HL-60 (cell line): Measurements from ENCODE around the gene TRMT61A.

Experiments used
- DNase-seq, 2 experiments: peaks; one replicate each; pipeline ENCODE4 v3.0.0-alpha.2; 2010 to 2020; ENCODE audit warnings: low read depth in 1 of 2, low spot score in 1 of 2
- H3K27ac ChIP-seq: fragments of 250-450 bp; sonication (Bioruptor Pico); replicated peaks from 2 replicates; pipeline ENCODE4 v1.5.1; 2020; ENCODE audit warnings: mild to moderate bottlenecking, moderate library complexity
- H3K27me3 ChIP-seq: fragments of 250-450 bp; sonication (Bioruptor Pico); 2 replicates; pipeline ENCODE4 v1.5.1; 2021; ENCODE audit warnings: mild to moderate bottlenecking, moderate library complexity; ENCODE audit not compliant: insufficient read depth, poor library complexity, severe bottlenecking
- H3K4me3 ChIP-seq: replicated peaks from 2 replicates; pipeline ENCODE4 v1.5.1; 2011; ENCODE audit warnings: mild to moderate bottlenecking, control low read depth, low read length; ENCODE audit not compliant: insufficient read depth
- GABPA ChIP-seq: IDR thresholded peaks from 2 replicates; pipeline ENCODE4 v1.6.1; 2012; ENCODE audit warnings: low read depth
- POLR2AphosphoS5 ChIP-seq: IDR thresholded peaks from 2 replicates; pipeline ENCODE4 v1.6.1; 2012; ENCODE audit warnings: low read depth
- SPI1 ChIP-seq: IDR thresholded peaks from 2 replicates; pipeline ENCODE4 v1.6.1; 2012; ENCODE audit warnings: low read depth, mild to moderate bottlenecking, borderline replicate concordance
- TF ChIP-seq, protein P1 (sequence below): IDR thresholded peaks from one replicate; pipeline ENCODE4 v1.5.1; 2011; ENCODE audit warnings: low read length, control low read depth, inconsistent platforms; ENCODE audit not compliant: insufficient read depth
- TF ChIP-seq, protein P2 (sequence below): IDR thresholded peaks from 2 replicates; pipeline ENCODE4 v1.6.1; 2012; ENCODE audit warnings: low read depth; ENCODE audit not compliant: insufficient replicate concordance

The TRMT61A gene

DNA sequence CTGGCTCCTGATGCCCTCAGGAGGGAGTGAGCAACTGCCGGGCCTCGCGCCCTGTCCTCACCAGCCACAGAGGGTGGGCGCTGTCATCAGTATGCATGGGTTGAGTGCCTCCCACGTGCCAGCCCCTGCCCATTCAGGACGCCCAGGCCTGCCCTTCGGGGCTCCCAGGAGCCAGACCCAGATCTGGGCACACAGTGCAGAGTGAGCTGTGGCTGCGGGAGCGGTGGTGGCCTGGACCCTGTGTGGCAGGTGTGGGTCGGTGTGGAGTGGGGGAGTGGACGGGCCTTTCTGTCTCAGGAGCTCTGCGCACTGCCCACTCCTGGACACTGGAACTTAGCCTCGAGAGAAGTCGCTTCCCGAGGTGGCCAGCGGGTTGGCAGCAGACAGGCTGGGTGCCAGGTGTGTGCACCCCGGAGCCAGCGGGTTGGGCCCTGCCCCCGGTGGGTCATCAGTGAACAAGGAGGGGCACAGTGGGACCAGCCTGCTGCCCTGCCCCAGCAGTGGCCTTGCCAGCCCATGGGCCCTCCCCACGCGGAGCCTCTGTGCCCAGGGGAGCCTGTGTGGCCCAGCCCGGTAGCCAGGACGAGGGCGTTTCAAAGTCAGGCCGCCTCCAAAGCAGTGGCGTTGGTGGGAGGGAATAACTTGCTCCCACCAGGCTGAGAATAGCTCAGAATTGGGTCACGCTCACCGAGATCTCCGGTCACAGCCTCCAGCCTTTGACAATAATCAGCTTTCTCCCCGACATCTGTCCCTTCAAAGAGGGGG, 9.5 kb downstream of the TRMT61A start:
- peaks cover 19% of the 10 kb centered on the region for H3K27me3 ChIP-seq
- H3K4me3 ChIP-seq, result no peak overlapping the region
- DNase-seq, result no peak
- H3K27ac ChIP-seq, result no peak overlapping the region
- TF ChIP-seq POLR2AphosphoS5 (peak; percentile 36; the same call in 1 of the 2 replicates), SPI1 (no peak)

DNA sequence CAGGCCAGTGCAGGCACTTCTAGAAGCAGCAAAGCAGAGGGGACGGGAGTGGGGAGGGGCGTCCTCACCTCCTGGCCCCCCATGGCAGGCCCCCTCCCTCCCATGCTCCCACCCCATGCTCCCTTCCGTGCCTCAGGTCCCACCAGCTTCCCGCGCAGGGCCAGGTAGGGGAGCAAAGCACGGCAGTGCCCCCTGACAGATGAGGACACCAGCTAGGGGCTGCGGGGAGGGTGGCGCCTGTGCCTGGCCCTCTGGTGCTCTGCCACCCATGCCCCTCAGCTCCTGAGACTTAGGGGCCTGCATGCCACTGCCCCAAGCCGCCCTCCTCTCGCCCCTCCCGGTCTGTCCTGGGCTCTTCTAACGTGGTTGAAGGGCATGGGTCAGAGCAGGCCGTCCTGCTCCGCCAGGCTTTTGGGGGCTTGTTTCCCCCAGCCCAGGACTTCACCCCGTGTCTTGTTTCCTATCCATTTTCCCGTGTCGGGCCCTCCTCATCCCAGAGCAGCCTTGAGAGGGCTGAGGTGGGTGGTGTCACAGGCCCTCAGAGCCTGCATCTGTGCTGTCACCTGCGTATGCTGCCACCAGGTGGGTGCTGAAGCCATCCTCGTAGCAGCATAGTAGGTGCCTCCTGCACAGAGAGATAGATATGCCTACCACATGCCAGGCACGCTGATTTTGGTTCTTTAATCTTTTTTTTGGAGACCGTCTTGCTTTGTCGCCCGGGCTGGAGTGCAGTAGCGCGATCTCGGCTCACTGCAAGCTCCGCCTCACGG, 10.2 kb downstream of the TRMT61A start:
- Histone ChIP-seq H3K27me3 (peaks cover 19% of the 10 kb centered on the region), H3K27ac (no peak overlapping the region), H3K4me3 (no peak overlapping the region)
- DNase-seq, result no peak
- TF ChIP-seq, protein P1, sequence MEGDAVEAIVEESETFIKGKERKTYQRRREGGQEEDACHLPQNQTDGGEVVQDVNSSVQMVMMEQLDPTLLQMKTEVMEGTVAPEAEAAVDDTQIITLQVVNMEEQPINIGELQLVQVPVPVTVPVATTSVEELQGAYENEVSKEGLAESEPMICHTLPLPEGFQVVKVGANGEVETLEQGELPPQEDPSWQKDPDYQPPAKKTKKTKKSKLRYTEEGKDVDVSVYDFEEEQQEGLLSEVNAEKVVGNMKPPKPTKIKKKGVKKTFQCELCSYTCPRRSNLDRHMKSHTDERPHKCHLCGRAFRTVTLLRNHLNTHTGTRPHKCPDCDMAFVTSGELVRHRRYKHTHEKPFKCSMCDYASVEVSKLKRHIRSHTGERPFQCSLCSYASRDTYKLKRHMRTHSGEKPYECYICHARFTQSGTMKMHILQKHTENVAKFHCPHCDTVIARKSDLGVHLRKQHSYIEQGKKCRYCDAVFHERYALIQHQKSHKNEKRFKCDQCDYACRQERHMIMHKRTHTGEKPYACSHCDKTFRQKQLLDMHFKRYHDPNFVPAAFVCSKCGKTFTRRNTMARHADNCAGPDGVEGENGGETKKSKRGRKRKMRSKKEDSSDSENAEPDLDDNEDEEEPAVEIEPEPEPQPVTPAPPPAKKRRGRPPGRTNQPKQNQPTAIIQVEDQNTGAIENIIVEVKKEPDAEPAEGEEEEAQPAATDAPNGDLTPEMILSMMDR, result no peak
- TF ChIP-seq, protein P2, sequence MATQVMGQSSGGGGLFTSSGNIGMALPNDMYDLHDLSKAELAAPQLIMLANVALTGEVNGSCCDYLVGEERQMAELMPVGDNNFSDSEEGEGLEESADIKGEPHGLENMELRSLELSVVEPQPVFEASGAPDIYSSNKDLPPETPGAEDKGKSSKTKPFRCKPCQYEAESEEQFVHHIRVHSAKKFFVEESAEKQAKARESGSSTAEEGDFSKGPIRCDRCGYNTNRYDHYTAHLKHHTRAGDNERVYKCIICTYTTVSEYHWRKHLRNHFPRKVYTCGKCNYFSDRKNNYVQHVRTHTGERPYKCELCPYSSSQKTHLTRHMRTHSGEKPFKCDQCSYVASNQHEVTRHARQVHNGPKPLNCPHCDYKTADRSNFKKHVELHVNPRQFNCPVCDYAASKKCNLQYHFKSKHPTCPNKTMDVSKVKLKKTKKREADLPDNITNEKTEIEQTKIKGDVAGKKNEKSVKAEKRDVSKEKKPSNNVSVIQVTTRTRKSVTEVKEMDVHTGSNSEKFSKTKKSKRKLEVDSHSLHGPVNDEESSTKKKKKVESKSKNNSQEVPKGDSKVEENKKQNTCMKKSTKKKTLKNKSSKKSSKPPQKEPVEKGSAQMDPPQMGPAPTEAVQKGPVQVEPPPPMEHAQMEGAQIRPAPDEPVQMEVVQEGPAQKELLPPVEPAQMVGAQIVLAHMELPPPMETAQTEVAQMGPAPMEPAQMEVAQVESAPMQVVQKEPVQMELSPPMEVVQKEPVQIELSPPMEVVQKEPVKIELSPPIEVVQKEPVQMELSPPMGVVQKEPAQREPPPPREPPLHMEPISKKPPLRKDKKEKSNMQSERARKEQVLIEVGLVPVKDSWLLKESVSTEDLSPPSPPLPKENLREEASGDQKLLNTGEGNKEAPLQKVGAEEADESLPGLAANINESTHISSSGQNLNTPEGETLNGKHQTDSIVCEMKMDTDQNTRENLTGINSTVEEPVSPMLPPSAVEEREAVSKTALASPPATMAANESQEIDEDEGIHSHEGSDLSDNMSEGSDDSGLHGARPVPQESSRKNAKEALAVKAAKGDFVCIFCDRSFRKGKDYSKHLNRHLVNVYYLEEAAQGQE, result no peak

DNA sequence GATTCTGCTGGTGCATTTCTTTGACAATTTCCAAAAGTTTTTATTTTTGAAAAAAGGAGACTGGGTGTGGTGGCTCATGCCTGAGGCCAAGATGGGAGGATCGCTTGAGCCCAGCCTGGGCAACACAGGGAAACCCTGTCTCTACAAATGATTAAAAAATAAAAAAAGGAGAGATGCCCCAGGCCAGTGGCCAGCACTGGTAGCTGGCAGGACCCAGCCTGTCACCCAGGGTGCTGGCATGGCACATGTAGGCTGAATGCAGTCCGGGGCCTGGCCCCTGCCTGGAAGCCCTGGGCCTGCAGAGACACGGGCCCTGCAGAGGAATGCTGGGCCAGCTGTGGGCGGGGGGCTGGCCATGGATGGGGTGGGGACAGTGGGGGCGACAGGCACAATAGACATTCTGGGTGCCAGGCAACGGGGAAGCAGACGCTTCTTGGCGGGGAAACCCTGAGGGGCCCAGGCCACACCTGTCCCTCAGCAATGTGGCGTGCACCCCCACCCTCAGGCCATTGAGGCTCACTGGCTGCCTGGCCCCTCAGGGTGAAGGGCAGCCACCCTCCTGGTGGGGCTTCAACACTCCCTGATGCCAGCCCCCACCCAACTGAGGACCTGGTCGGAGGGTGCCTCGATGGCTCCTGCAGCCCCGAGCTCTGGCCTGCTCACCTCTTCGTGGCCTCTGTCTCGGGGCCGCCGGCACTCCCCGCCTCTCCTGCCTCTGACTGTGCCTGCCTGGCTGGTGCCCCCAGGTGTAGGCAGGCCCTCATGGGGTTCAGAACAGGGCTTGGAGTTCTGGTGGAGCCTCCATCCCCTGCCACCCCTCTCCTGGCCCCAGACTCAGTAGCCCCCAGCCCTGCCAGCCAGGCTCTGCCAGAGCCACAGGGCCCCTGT, 12.1 kb downstream of the TRMT61A start:
- TF ChIP-seq POLR2AphosphoS5, result no peak
- TF ChIP-seq, protein P2, result no peak
- H3K4me3 ChIP-seq, result no peak overlapping the region
- H3K27me3 ChIP-seq, result peaks cover 19% of the 10 kb centered on the region
- no peak for DNase-seq
- no peak overlapping the region for H3K27ac ChIP-seq

DNA sequence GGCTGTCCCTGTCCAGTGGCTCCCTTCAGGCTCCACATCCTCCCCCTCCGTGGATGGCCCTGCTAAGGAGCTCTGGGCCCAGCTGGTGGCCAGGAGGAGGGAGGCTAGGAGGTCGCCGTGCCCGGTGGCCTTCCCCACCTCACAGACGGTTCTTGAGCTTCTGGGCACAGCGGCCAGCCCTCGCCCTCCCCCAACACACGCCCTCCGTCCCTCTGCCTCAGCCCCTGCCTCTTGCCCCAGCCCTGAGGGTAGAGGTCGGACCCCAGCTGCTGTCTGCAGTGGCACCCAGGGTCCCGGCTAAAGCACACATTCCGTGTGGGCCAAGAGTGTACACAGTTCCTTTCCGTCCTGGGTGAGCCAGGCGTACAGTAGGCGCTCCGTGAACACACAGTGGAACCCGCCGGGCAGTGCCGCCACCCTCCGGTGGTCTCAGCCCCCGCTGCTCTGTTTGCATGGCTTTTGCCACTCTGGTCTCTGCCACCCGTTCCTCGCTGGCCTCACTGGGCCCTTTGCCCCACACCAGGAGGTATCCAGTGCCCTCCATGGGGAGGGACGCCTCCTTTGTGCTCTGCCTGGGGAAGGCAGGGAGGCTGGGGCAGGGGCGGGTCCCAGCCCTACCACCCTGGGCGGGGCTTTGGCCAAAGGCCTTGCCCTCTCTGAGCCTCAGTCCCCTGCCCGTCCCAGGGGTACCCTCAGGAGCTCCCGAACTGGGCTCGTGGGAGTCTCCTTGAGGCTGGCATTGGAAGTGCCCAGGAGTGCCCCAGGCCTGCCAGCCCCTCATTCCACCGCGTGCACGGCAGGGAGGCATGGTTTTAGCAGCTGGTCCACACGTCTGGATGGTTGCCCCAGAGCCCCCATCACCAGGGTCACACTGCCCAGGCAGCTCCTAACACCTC, 13.0 kb downstream of the TRMT61A start:
- Histone ChIP-seq H3K27me3 (peaks cover 19% of the 10 kb centered on the region), H3K27ac (no peak overlapping the region), H3K4me3 (no peak overlapping the region)
- TF ChIP-seq GABPA (no peak), SPI1 (no peak), POLR2AphosphoS5 (no peak)
- TF ChIP-seq, protein P2, result no peak
- TF ChIP-seq, protein P1, result no peak
- DNase-seq, result no peak
